ENCODE results near the gene PRDM5. TPM values are rescaled to one million over a fixed set of nuclear protein-coding genes. Genes with fewer than 3 reads are reported as not detected.
"Not testable (repeated sequence)": the region's sequence is repeated elsewhere in the genome, so short reads cannot be mapped to it uniquely, and the experiment has no call there.

Gene PRDM5
- total RNA-seq, 1 experiment from 2014 or later = 8.3 TPM

GRCh38 chr4:120754590-120754989 is 167.9 kb downstream of the PRDM5 start:
- intact Hi-C loops (cut with micrococcal nuclease; ENCODE audit: unreplicated experiment) = no loop called here
- DNase-seq = no peak
- no peaks in the 10 kb centered on the region for H3K27me3 Mint-ChIP-seq (ENCODE audit: unreplicated experiment)
- no peak overlapping the region for H3K4me3 Mint-ChIP-seq (ENCODE audit: low read depth, unreplicated experiment)
- no peaks in the 10 kb centered on the region for H3K9me3 Mint-ChIP-seq (ENCODE audit: low read depth, unreplicated experiment)
- H3K36me3 Mint-ChIP-seq (ENCODE audit: insufficient read depth, unreplicated experiment) = no peaks in the 10 kb centered on the region
- TF ChIP-seq CTCF (IDR thresholded peaks at IDR 0.05; ENCODE audit: unreplicated experiment) = no peak
- no peaks in the 10 kb centered on the region for H3K4me1 Mint-ChIP-seq (ENCODE audit: low read depth, unreplicated experiment)
- H3K27ac Mint-ChIP-seq (ENCODE audit: unreplicated experiment) = no peak overlapping the region
- BruUV-seq (replicated peaks) = no TSS peak
- CTCF ChIA-PET = no interaction called here

- TF ChIP-seq CTCF (IDR thresholded peaks at IDR 0.05; ENCODE audit: unreplicated experiment) = no peak
- CTCF ChIA-PET = no interaction called here
- Mint-ChIP-seq H3K27ac (ENCODE audit: unreplicated experiment) (no peak overlapping the region), H3K4me3 (ENCODE audit: low read depth, unreplicated experiment) (no peak overlapping the region), H3K36me3 (ENCODE audit: insufficient read depth, unreplicated experiment) (no peaks in the 10 kb centered on the region), H3K27me3 (ENCODE audit: unreplicated experiment) (no peaks in the 10 kb centered on the region), H3K4me1 (ENCODE audit: low read depth, unreplicated experiment) (no peaks in the 10 kb centered on the region), H3K9me3 (ENCODE audit: low read depth, unreplicated experiment) (no peaks in the 10 kb centered on the region)
- intact Hi-C loops (cut with micrococcal nuclease; ENCODE audit: unreplicated experiment) = no loop called here
- no TSS peak for BruUV-seq (replicated peaks)
- DNase-seq = no peak
Measured at GRCh38 chr4:120753854-120754253, 168.7 kb downstream of the PRDM5 start.

GRCh38 chr4:120750152-120750525 is 172.4 kb downstream of the PRDM5 start:
- CTCF ChIA-PET = no interaction called here
- DNase-seq = no peak
- Mint-ChIP-seq H3K27me3 (ENCODE audit: unreplicated experiment) (no peaks in the 10 kb centered on the region), H3K36me3 (ENCODE audit: insufficient read depth, unreplicated experiment) (no peaks in the 10 kb centered on the region), H3K9me3 (ENCODE audit: low read depth, unreplicated experiment) (no peaks in the 10 kb centered on the region), H3K4me3 (ENCODE audit: low read depth, unreplicated experiment) (no peak overlapping the region), H3K4me1 (ENCODE audit: low read depth, unreplicated experiment) (no peaks in the 10 kb centered on the region), H3K27ac (ENCODE audit: unreplicated experiment) (no peak overlapping the region)
- no TSS peak for BruUV-seq (replicated peaks)
- intact Hi-C loops (cut with micrococcal nuclease; ENCODE audit: unreplicated experiment) = no loop called here
- TF ChIP-seq CTCF (IDR thresholded peaks at IDR 0.05; ENCODE audit: unreplicated experiment) = no peak

GRCh38 chr4:120749445-120750151 is 172.9 kb downstream of the PRDM5 start:
- CTCF ChIA-PET = no interaction called here
- DNase-seq = no peak
- H3K4me3 Mint-ChIP-seq (ENCODE audit: low read depth, unreplicated experiment) = no peak overlapping the region
- TF ChIP-seq CTCF (IDR thresholded peaks at IDR 0.05; ENCODE audit: unreplicated experiment) = no peak
- intact Hi-C loops (cut with micrococcal nuclease; ENCODE audit: unreplicated experiment) = no loop called here
- H3K9me3 Mint-ChIP-seq (ENCODE audit: low read depth, unreplicated experiment) = no peaks in the 10 kb centered on the region
- H3K4me1 Mint-ChIP-seq (ENCODE audit: low read depth, unreplicated experiment) = no peaks in the 10 kb centered on the region
- H3K27me3 Mint-ChIP-seq (ENCODE audit: unreplicated experiment) = no peaks in the 10 kb centered on the region
- BruUV-seq (replicated peaks) = no TSS peak
- no peak overlapping the region for H3K27ac Mint-ChIP-seq (ENCODE audit: unreplicated experiment)
- no peaks in the 10 kb centered on the region for H3K36me3 Mint-ChIP-seq (ENCODE audit: insufficient read depth, unreplicated experiment)

GRCh38 chr4:120741636-120742035 is 180.9 kb downstream of the PRDM5 start:
- BruUV-seq (replicated peaks); CTCF ChIA-PET; DNase-seq; H3K9me3 Mint-ChIP-seq (ENCODE audit: low read depth, unreplicated experiment); H3K4me3 Mint-ChIP-seq (ENCODE audit: low read depth, unreplicated experiment); H3K4me1 Mint-ChIP-seq (ENCODE audit: low read depth, unreplicated experiment); intact Hi-C loops (cut with micrococcal nuclease; ENCODE audit: unreplicated experiment); H3K36me3 Mint-ChIP-seq (ENCODE audit: insufficient read depth, unreplicated experiment); H3K27ac Mint-ChIP-seq (ENCODE audit: unreplicated experiment); H3K27me3 Mint-ChIP-seq (ENCODE audit: unreplicated experiment): not testable (repeated sequence)
